Measurements from ENCODE around the gene SUCLG2. TPM values are rescaled to one million over a fixed set of nuclear protein-coding genes. Genes with fewer than 3 reads are reported as not detected.

The SUCLG2 gene
- total and polyA plus RNA-seq, 10 of the 15 experiments (the other 5 are each of a cell fraction or from before 2014, with no cell fraction given) = 17.8 to 50.9 (median 37.2) TPM

GRCh38 chr3:67642734-67643133 is 11.7 kb downstream of the SUCLG2 start:
- in situ Hi-C loops (cut with MboI) (no loop called here), intact Hi-C loops (cut with micrococcal nuclease; ENCODE audit: unreplicated experiment) (no loop called here)
- ChIA-PET RAD21 (ENCODE audit: unreplicated experiment) (no interaction called here), SMC1A (ENCODE audit: uncharacterized antibody, unreplicated experiment) (interaction anchor here (2.1 kb wide), 1 partner anchor 12 kb away, joined by 5 read pairs; no protein-coding TSS in a partner anchor), CTCF (interaction anchor here (1.0 kb wide), 1 partner anchor 12 kb away, joined by 3 read pairs; no protein-coding TSS in a partner anchor), POLR2A (interaction anchor here (0.6 kb wide), 1 partner anchor 1390 kb away, joined by 4 read pairs; no protein-coding TSS in a partner anchor)
- ATAC-seq = no peak
- TF ChIP-seq E2F4 (IDR thresholded peaks at IDR 0.05; ENCODE audit: low read depth, low read length) = no peak
- no peak overlapping the region for H3K27ac ChIP-seq (ENCODE audit: control insufficient read depth, insufficient read depth)
- H3K4me2 ChIP-seq (ENCODE audit: control insufficient read depth, insufficient read depth) = no peak overlapping the region
- H2AFZ ChIP-seq (ENCODE audit: control insufficient read depth, low read depth, low read length) = no peak overlapping the region
- peaks cover 10% of the 10 kb centered on the region for H3K79me2 ChIP-seq (ENCODE audit: control insufficient read depth, insufficient read depth, low read length)
- no peaks in the 10 kb centered on the region for H3K4me1 ChIP-seq (ENCODE audit: control insufficient read depth, insufficient read depth, low read length)
- FAIRE-seq = no peak
- no peak overlapping the region for H3K9ac ChIP-seq (ENCODE audit: control insufficient read depth, insufficient read depth, low read length)
- H3K27me3 ChIP-seq (replicated peaks in 1 of 2; ENCODE audit: control insufficient read depth in 2 of 2, insufficient read depth in 2 of 2, low read length in 1 of 2) = no peaks in the 10 kb centered on the region
- no TSS peak for BruUV-seq (replicated peaks)
- no peaks in the 10 kb centered on the region for H4K20me1 ChIP-seq (ENCODE audit: control insufficient read depth, insufficient read depth)
- H3K9me3 ChIP-seq (replicated peaks; ENCODE audit: control insufficient read depth, insufficient read depth, low read length) = no peaks in the 10 kb centered on the region
- no peaks in the 10 kb centered on the region for H3K36me3 ChIP-seq (ENCODE audit: control insufficient read depth in 2 of 2, insufficient read depth in 2 of 2, low read length in 1 of 2)
- no peak for DNase-seq (ENCODE audit: low read depth, low spot score)
- 92% methylated on average over 1 of the region's 1 CpG for whole genome bisulfite sequencing (ENCODE audit: insufficient coverage, insufficient replicate concordance, low lambda C conversion rate, missing lambda C conversion rate)
- H3K4me3 ChIP-seq = no peak overlapping the region

GRCh38 chr3:67642190-67642589 is 12.2 kb downstream of the SUCLG2 start:
- no peaks in the 10 kb centered on the region for H3K36me3 ChIP-seq (ENCODE audit: control insufficient read depth in 2 of 2, insufficient read depth in 2 of 2, low read length in 1 of 2)
- H4K20me1 ChIP-seq (ENCODE audit: control insufficient read depth, insufficient read depth) = no peaks in the 10 kb centered on the region
- TF ChIP-seq NR2C2 (IDR thresholded peaks at IDR 0.05; ENCODE audit: borderline replicate concordance, control insufficient read depth, insufficient read length, low read depth) = no peak
- TF ChIP-seq STAT3 (IDR thresholded peaks at IDR 0.05; ENCODE audit: low read depth, low read length) = no peak
- TF ChIP-seq CHD2 (IDR thresholded peaks at IDR 0.05; ENCODE audit: borderline replicate concordance, low read depth, low read length) = no peak
- TF ChIP-seq RFX5 (IDR thresholded peaks at IDR 0.05; ENCODE audit: low read depth, low read length) = no peak
- TF ChIP-seq SPI1 (IDR thresholded peaks at IDR 0.05; ENCODE audit: borderline replicate concordance, insufficient read depth, low read depth, low read length) = no peak
- TF ChIP-seq SMAD1 (IDR thresholded peaks at IDR 0.05; ENCODE audit: low read depth, partially characterized antibody) = no peak
- no peak for TF ChIP-seq MAX (IDR thresholded peaks at IDR 0.05; ENCODE audit: low read depth, low read length)
- TF ChIP-seq POLR2AphosphoS5 (IDR thresholded peaks at IDR 0.05; ENCODE audit: low read length) = no peak
- ChIA-PET CTCF (interaction anchor here (1.2 kb wide), 1 partner anchor 20 kb away, joined by 3 read pairs; no protein-coding TSS in a partner anchor), RAD21 (ENCODE audit: unreplicated experiment) (no interaction called here), POLR2A (no interaction called here), SMC1A (ENCODE audit: uncharacterized antibody, unreplicated experiment) (interaction anchor here (1.3 to 2.1 kb wide), 2 partner anchors 10 to 13 kb away, joined by 5 read pairs; no protein-coding TSS in a partner anchor)
- no peaks in the 10 kb centered on the region for H3K27me3 ChIP-seq (replicated peaks in 1 of 2; ENCODE audit: control insufficient read depth in 2 of 2, insufficient read depth in 2 of 2, low read length in 1 of 2)
- 98% methylated on average over 4 of the region's 4 CpGs for WGBS (ENCODE audit: insufficient coverage, insufficient replicate concordance, low lambda C conversion rate, missing lambda C conversion rate)
- H3K9ac ChIP-seq (ENCODE audit: control insufficient read depth, insufficient read depth, low read length) = no peak overlapping the region
- intact Hi-C loops (cut with micrococcal nuclease; ENCODE audit: unreplicated experiment) (no loop called here), in situ Hi-C loops (cut with MboI) (no loop called here)
- DNase-seq (ENCODE audit: low read depth, low spot score) = no peak
- H2AFZ ChIP-seq (ENCODE audit: control insufficient read depth, low read depth, low read length) = no peak overlapping the region
- no peak for ATAC-seq
- H3K79me2 ChIP-seq (ENCODE audit: control insufficient read depth, insufficient read depth, low read length) = peaks cover 7% of the 10 kb centered on the region
- H3K4me1 ChIP-seq (ENCODE audit: control insufficient read depth, insufficient read depth, low read length) = no peaks in the 10 kb centered on the region
- no peak overlapping the region for H3K4me3 ChIP-seq
- FAIRE-seq = no peak
- no peak overlapping the region for H3K4me2 ChIP-seq (ENCODE audit: control insufficient read depth, insufficient read depth)
- no TSS peak for BruUV-seq (replicated peaks)
- H3K9me3 ChIP-seq (replicated peaks; ENCODE audit: control insufficient read depth, insufficient read depth, low read length) = no peaks in the 10 kb centered on the region
- no peak overlapping the region for H3K27ac ChIP-seq (ENCODE audit: control insufficient read depth, insufficient read depth)
